ENCODE data around the gene JARID2. TPM values are rescaled to one million over a fixed set of nuclear protein-coding genes. Genes with fewer than 3 reads are reported as not detected.

JARID2 gene
- total and polyA plus RNA-seq, 2 of the 4 experiments (the other 2 are of a cell fraction): 9.6 to 12.9 TPM

GRCh38 chr6:15441981-15442380, 196.1 kb downstream of the JARID2 start:
- Histone ChIP-seq H3K18ac (ENCODE audit: low read depth, low read length) (no peak overlapping the region), H3K36me3 (ENCODE audit: control insufficient read depth, insufficient read depth, low read length) (no peaks in the 10 kb centered on the region), H2BK5ac (ENCODE audit: low read depth, low read length, poor library complexity, severe bottlenecking) (no peak overlapping the region), H2BK15ac (ENCODE audit: low read depth, low read length) (no peak overlapping the region), H3K4me1 (ENCODE audit: control insufficient read depth, insufficient read depth, low read length) (peaks cover 19% of the 10 kb centered on the region), H3K14ac (replicated peaks; ENCODE audit: low read depth, low read length) (no peak overlapping the region), H3K4me3 (ENCODE audit: insufficient read depth, low read depth, low read length) (no peak overlapping the region), H3K79me1 (ENCODE audit: low read depth in 1 of 2, low read length in 2 of 2) (peaks cover 37 to 79% of the 10 kb centered on the region in 2 experiments), H3K9me1 (ENCODE audit: insufficient read depth, low read length) (peaks cover 13% of the 10 kb centered on the region), H2BK20ac (ENCODE audit: low read depth, low read length) (no peak overlapping the region), H2AK9ac (replicated peaks; ENCODE audit: low read depth, low read length, poor library complexity) (no peak overlapping the region), H4K5ac (ENCODE audit: low read depth, low read length) (no peak overlapping the region; the same call in 1 of the 2 replicates), H3K9me3 (ENCODE audit: control insufficient read depth, insufficient read depth, low read length) (no peaks in the 10 kb centered on the region), H4K91ac (ENCODE audit: insufficient read depth, low read depth, low read length) (no peak overlapping the region), H2AFZ (replicated peaks; ENCODE audit: low read length, poor library complexity) (no peak overlapping the region), H3K56ac (ENCODE audit: extremely low read depth, insufficient read depth, low read length) (no peak overlapping the region), H3K23ac (ENCODE audit: low read depth, low read length) (no peak overlapping the region), H3K27me3 (ENCODE audit: control insufficient read depth, insufficient read depth, low read length) (no peaks in the 10 kb centered on the region), H4K8ac (ENCODE audit: low read depth in 2 of 2, low read length in 2 of 2) (no peak overlapping the region), H4K20me1 (ENCODE audit: insufficient read depth, low read length) (peaks cover 86% of the 10 kb centered on the region), H3K4ac (ENCODE audit: low read depth, low read length) (no peak overlapping the region), H3K9ac (ENCODE audit: low read depth, low read length) (no peak overlapping the region), H2BK120ac (ENCODE audit: low read depth, low read length) (no peak overlapping the region), H3K27ac (ENCODE audit: insufficient read depth, low read length) (no peak overlapping the region), H3K4me2 (ENCODE audit: low read depth, low read length) (no peak overlapping the region), H2AK5ac (ENCODE audit: low read depth, low read length) (no peak overlapping the region)
- DNase-seq (no peak), ATAC-seq (ENCODE audit: low read depth) (no peak)
- intact Hi-C loops (cut with micrococcal nuclease) (loop anchor here (1.0 to 10.0 kb wide), 6 partner anchors 40 to 1230 kb away; no protein-coding TSS in a partner anchor), in situ Hi-C loops (cut with MboI; ENCODE audit: low sequenced_read_pairs) (no loop called here), dilution Hi-C loops (cut with HindIII; ENCODE audit: low sequenced_read_pairs, unreplicated experiment) (no loop called here)
- WGBS, 2 experiments (ENCODE audit: extremely low coverage in 2 of 2, insufficient read length in 1 of 2): no CpG with 5 or more reads among the region's 4 CpGs
- CTCF ChIA-PET: interaction anchor here (0.5 to 1.8 kb wide), 2 partner anchors 11 to 118 kb away, joined by 4 to 5 read pairs; no protein-coding TSS in a partner anchor
- POLR2A ChIA-PET (ENCODE audit: unreplicated experiment): no interaction called here
- TF ChIP-seq ELK1 (IDR thresholded peaks at IDR 0.05; ENCODE audit: borderline replicate concordance, low read depth, low read length): no peak
- TF ChIP-seq FOS (IDR thresholded peaks at IDR 0.05; ENCODE audit: low read depth, low read length): no peak
- TF ChIP-seq CHD1 (IDR thresholded peaks at IDR 0.05; ENCODE audit: low read depth, low read length): no peak
- no peak for TF ChIP-seq BHLHE40 (IDR thresholded peaks at IDR 0.05; ENCODE audit: low read depth, low read length)
- TF ChIP-seq CEBPB (IDR thresholded peaks at IDR 0.05; ENCODE audit: low read depth, low read length): no peak
- TF ChIP-seq RCOR1 (IDR thresholded peaks at IDR 0.05; ENCODE audit: insufficient replicate concordance, low read length): no peak
- TF ChIP-seq MAFK (IDR thresholded peaks at IDR 0.05; ENCODE audit: low read depth, low read length): no peak
- no peak for TF ChIP-seq CTCF (conservative IDR thresholded peaks at IDR 0.05; ENCODE audit: low read depth, low read length)
- TF ChIP-seq NFE2L2 (IDR thresholded peaks at IDR 0.05; ENCODE audit: low read depth, low read length): no peak
- TF ChIP-seq USF2 (IDR thresholded peaks at IDR 0.05; ENCODE audit: low read depth, low read length): no peak
- no peak for TF ChIP-seq MXI1 (IDR thresholded peaks at IDR 0.05; ENCODE audit: borderline replicate concordance, low read depth, low read length)
- no peak for TF ChIP-seq SMC3 (IDR thresholded peaks at IDR 0.05; ENCODE audit: low read depth, low read length)
- TF ChIP-seq POLR2A (IDR thresholded peaks at IDR 0.05; ENCODE audit: low read depth, low read length): no peak
- no peak for TF ChIP-seq RAD21 (IDR thresholded peaks at IDR 0.05; ENCODE audit: low read length)
- no peak for TF ChIP-seq MAZ (IDR thresholded peaks at IDR 0.05; ENCODE audit: borderline replicate concordance, low read depth, low read length)
- no peak for TF ChIP-seq RFX5 (IDR thresholded peaks at IDR 0.05; ENCODE audit: low read depth, low read length)
- no TSS peak for BruUV-seq (replicated peaks)
